ENCODE results near the gene CNIH2.

CNIH2 gene

DNA sequence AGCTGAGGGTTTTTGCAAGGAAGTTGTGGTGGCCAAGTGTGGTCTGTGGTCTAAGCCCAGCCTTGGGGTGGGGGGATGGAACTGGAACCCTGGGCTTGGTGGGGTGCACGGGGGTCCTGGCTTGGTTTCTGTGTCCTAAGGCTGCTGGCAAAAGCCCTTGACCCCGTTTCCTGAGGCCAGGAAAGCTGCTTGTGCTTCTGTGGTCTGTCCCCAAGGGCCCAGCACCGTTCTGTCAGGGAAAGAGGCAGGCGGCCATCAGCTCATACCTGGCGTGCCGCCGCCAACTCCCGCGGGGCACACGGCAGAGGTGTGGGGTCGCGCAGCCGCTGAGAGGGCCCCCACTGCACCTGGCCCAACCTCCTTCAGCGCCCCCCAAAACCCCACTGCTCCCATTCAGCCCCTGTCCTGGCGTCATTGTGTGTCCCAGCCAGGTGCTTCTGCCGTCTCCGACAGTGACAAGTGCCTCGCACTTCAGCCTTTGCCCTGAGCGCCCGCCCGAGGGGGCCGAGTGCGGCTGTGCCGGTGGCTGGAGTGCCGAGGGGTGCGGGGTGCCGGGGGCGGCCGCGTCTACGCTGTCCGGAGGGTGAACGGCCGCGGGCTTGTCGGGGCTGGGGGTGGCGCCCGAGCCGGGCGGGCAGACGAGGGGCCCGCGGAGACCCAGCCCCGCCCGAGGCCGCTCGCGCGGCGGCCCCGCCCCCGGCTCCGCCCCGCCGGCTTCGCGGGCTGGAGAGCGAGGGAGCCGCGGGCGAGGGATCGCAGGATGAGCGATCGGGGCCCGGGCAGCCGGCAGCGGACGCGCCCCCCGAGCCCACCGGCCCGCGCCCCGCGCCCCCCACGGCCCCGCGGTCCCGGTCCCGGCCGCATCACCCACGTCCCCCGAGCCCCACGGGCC, at the start of gene CNIH2:
Gene CNIH2, plus strand, starts transcription at position 705 of the 892 bp plus-strand sequence. CDS start 282 bp downstream, outside the sequence.
- Histone ChIP-seq H3K36me3 (ENCODE audit: control insufficient read depth, insufficient read depth, low read length) (peaks cover 24% of the 10 kb centered on the region), H3K27ac (ENCODE audit: low read depth, low read length) (peak within 1 kb of the TSS; percentile 16), H3K4me1 (ENCODE audit: control insufficient read depth, insufficient read depth, low read length) (peaks cover 2% of the 10 kb centered on the region), H3K9ac (ENCODE audit: low read length) (no peak within 1 kb of the TSS), H3K27me3 (ENCODE audit: control insufficient read depth, insufficient read depth, low read length) (no peaks in the 10 kb centered on the region), H3K4me3 (ENCODE audit: low read length) (peak within 1 kb of the TSS; percentile 41)

- H3K4me3 ChIP-seq (ENCODE audit: low read length), result no peak overlapping the region
- no peaks in the 10 kb centered on the region for H3K27me3 ChIP-seq (ENCODE audit: control insufficient read depth, insufficient read depth, low read length)
- H3K27ac ChIP-seq (ENCODE audit: low read depth, low read length), result no peak overlapping the region
- no peaks in the 10 kb centered on the region for H3K4me1 ChIP-seq (ENCODE audit: control insufficient read depth, insufficient read depth, low read length)
- H3K9ac ChIP-seq (ENCODE audit: low read length), result no peak overlapping the region
- H3K36me3 ChIP-seq (ENCODE audit: control insufficient read depth, insufficient read depth, low read length), result peaks cover 17% of the 10 kb centered on the region
Measured at GRCh38 chr11:66228521-66228920, 49.5 kb upstream of the CNIH2 start.

GRCh38 chr11:66230156-66230555, 47.8 kb upstream of the CNIH2 start:
- Histone ChIP-seq H3K27ac (ENCODE audit: low read depth, low read length) (no peak overlapping the region), H3K9ac (ENCODE audit: low read length) (no peak overlapping the region), H3K4me1 (ENCODE audit: control insufficient read depth, insufficient read depth, low read length) (no peaks in the 10 kb centered on the region), H3K27me3 (ENCODE audit: control insufficient read depth, insufficient read depth, low read length) (no peaks in the 10 kb centered on the region), H3K36me3 (ENCODE audit: control insufficient read depth, insufficient read depth, low read length) (peaks cover 22% of the 10 kb centered on the region), H3K4me3 (ENCODE audit: low read length) (no peak overlapping the region)

DNA sequence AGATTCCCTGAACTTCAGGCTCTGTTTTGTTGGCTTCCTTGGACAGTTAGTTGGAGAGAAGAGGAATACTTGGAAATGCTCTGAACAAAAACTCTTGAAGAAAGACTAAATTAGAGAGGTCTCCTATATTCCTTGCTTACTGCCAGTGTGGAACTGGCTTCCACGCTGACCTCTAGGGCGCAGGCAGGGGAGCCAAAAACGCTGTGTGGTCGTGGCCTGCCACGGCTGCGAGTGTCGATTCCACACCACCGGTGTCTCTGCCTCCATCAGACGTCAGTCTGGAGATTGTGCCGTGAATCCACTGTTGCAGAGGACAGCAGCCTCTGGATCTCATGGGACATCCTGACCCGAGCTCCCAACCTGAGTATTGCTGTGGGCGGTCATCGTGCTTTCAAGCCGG, 47.0 kb upstream of the CNIH2 start:
- Histone ChIP-seq H3K27me3 (ENCODE audit: control insufficient read depth, insufficient read depth, low read length) (no peaks in the 10 kb centered on the region), H3K36me3 (ENCODE audit: control insufficient read depth, insufficient read depth, low read length) (peaks cover 30% of the 10 kb centered on the region), H3K27ac (ENCODE audit: low read depth, low read length) (no peak overlapping the region), H3K9ac (ENCODE audit: low read length) (no peak overlapping the region), H3K4me3 (ENCODE audit: low read length) (no peak overlapping the region), H3K4me1 (ENCODE audit: control insufficient read depth, insufficient read depth, low read length) (no peaks in the 10 kb centered on the region)

GRCh38 chr11:66231561-66231960, 46.4 kb upstream of the CNIH2 start:
- Histone ChIP-seq H3K27me3 (ENCODE audit: control insufficient read depth, insufficient read depth, low read length) (no peaks in the 10 kb centered on the region), H3K4me1 (ENCODE audit: control insufficient read depth, insufficient read depth, low read length) (no peaks in the 10 kb centered on the region), H3K36me3 (ENCODE audit: control insufficient read depth, insufficient read depth, low read length) (peaks cover 30% of the 10 kb centered on the region), H3K4me3 (ENCODE audit: low read length) (no peak overlapping the region), H3K27ac (ENCODE audit: low read depth, low read length) (no peak overlapping the region), H3K9ac (ENCODE audit: low read length) (no peak overlapping the region)

GRCh38 chr11:66232769-66233168, 45.2 kb upstream of the CNIH2 start:
- Histone ChIP-seq H3K4me1 (ENCODE audit: control insufficient read depth, insufficient read depth, low read length) (no peaks in the 10 kb centered on the region), H3K9ac (ENCODE audit: low read length) (no peak overlapping the region), H3K36me3 (ENCODE audit: control insufficient read depth, insufficient read depth, low read length) (peaks cover 30% of the 10 kb centered on the region), H3K27ac (ENCODE audit: low read depth, low read length) (no peak overlapping the region), H3K27me3 (ENCODE audit: control insufficient read depth, insufficient read depth, low read length) (no peaks in the 10 kb centered on the region), H3K4me3 (ENCODE audit: low read length) (no peak overlapping the region)

DNA sequence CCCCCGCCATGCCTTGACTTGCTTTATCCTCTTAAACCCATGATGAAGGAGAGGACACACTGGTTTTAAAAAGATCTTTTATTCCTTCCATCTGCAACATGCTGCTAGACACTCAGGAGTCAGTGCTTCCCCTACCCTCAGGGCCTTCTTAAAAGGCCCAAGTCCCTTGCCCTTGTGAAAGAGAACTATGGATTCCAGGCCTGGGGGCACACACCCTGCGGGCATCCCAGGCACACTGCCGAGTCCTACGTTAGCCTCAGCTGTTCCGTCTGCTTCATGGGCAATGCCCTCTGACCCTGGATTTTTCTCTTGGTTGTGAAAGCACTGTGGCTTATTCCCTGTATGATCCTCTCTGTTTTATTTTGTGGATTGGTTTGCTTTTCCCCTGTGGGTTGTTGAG, 44.7 kb upstream of the CNIH2 start:
- H3K4me1 ChIP-seq (ENCODE audit: control insufficient read depth, insufficient read depth, low read length), result no peaks in the 10 kb centered on the region
- no peak overlapping the region for H3K4me3 ChIP-seq (ENCODE audit: low read length)
- no peak overlapping the region for H3K27ac ChIP-seq (ENCODE audit: low read depth, low read length)
- peaks cover 30% of the 10 kb centered on the region for H3K36me3 ChIP-seq (ENCODE audit: control insufficient read depth, insufficient read depth, low read length)
- H3K9ac ChIP-seq (ENCODE audit: low read length), result no peak overlapping the region
- no peaks in the 10 kb centered on the region for H3K27me3 ChIP-seq (ENCODE audit: control insufficient read depth, insufficient read depth, low read length)

DNA sequence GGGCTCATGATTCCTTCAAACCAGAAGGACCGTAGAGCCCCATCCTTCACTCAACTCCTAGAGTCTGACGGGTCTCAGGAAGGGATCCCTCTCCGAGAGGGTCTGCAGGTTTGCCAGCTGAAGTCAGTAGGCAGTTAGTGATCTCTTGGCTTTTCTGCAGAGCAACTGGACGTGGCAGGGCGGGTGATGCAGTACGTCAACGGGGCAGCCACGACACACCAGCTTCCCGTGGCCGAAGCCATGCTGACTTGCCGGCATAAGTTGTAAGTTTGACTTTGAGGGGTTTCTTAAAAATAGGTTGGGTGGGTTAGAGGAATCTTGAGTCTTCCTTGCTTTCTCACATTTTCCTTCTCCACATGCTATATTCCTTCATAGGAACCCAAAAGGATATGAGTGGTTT, 42.8 kb upstream of the CNIH2 start:
- H3K27ac ChIP-seq (ENCODE audit: low read depth, low read length), result no peak overlapping the region
- H3K36me3 ChIP-seq (ENCODE audit: control insufficient read depth, insufficient read depth, low read length), result peaks cover 30% of the 10 kb centered on the region
- no peak overlapping the region for H3K4me3 ChIP-seq (ENCODE audit: low read length)
- no peaks in the 10 kb centered on the region for H3K4me1 ChIP-seq (ENCODE audit: control insufficient read depth, insufficient read depth, low read length)
- H3K27me3 ChIP-seq (ENCODE audit: control insufficient read depth, insufficient read depth, low read length), result no peaks in the 10 kb centered on the region
- no peak overlapping the region for H3K9ac ChIP-seq (ENCODE audit: low read length)

- H3K4me1 ChIP-seq (ENCODE audit: control insufficient read depth, insufficient read depth, low read length), result no peaks in the 10 kb centered on the region
- H3K9ac ChIP-seq (ENCODE audit: low read length), result no peak overlapping the region
- no peak overlapping the region for H3K4me3 ChIP-seq (ENCODE audit: low read length)
- H3K36me3 ChIP-seq (ENCODE audit: control insufficient read depth, insufficient read depth, low read length), result peaks cover 16% of the 10 kb centered on the region
- H3K27ac ChIP-seq (ENCODE audit: low read depth, low read length), result no peak overlapping the region
- H3K27me3 ChIP-seq (ENCODE audit: control insufficient read depth, insufficient read depth, low read length), result no peaks in the 10 kb centered on the region
Measured at GRCh38 chr11:66237867-66238266, 40.1 kb upstream of the CNIH2 start.

GRCh38 chr11:66238786-66239413, 39.1 kb upstream of the CNIH2 start:
- no peak overlapping the region for H3K27ac ChIP-seq (ENCODE audit: low read depth, low read length)
- H3K36me3 ChIP-seq (ENCODE audit: control insufficient read depth, insufficient read depth, low read length), result peaks cover 17% of the 10 kb centered on the region
- no peaks in the 10 kb centered on the region for H3K4me1 ChIP-seq (ENCODE audit: control insufficient read depth, insufficient read depth, low read length)
- no peak overlapping the region for H3K9ac ChIP-seq (ENCODE audit: low read length)
- no peaks in the 10 kb centered on the region for H3K27me3 ChIP-seq (ENCODE audit: control insufficient read depth, insufficient read depth, low read length)
- no peak overlapping the region for H3K4me3 ChIP-seq (ENCODE audit: low read length)

DNA sequence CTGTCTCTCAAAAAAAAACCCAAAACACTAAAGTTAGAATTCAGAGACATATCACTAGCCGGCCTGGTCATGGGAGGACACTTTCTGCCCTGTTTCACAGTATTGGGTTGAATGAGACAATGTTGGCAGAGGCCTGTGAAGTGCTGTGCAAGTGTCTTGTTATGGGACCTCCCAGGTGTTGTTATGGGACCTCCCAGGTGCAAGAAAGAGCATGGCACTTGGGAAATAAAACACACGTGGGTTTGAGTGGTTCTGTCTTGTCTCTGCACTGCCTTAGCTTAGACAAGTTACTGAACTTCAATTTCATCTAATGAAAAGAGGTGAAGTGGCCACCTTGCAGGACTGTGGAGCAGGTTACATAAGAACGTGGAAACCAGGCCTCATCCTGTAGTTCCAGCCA, 38.5 kb upstream of the CNIH2 start:
- Histone ChIP-seq H3K27me3 (ENCODE audit: control insufficient read depth, insufficient read depth, low read length) (no peaks in the 10 kb centered on the region), H3K4me1 (ENCODE audit: control insufficient read depth, insufficient read depth, low read length) (no peaks in the 10 kb centered on the region), H3K36me3 (ENCODE audit: control insufficient read depth, insufficient read depth, low read length) (peaks cover 14% of the 10 kb centered on the region), H3K4me3 (ENCODE audit: low read length) (no peak overlapping the region), H3K27ac (ENCODE audit: low read depth, low read length) (no peak overlapping the region), H3K9ac (ENCODE audit: low read length) (no peak overlapping the region)

- Histone ChIP-seq H3K9ac (ENCODE audit: low read length) (no peak overlapping the region), H3K36me3 (ENCODE audit: control insufficient read depth, insufficient read depth, low read length) (peaks cover 10% of the 10 kb centered on the region), H3K27ac (ENCODE audit: low read depth, low read length) (no peak overlapping the region), H3K4me1 (ENCODE audit: control insufficient read depth, insufficient read depth, low read length) (no peaks in the 10 kb centered on the region), H3K27me3 (ENCODE audit: control insufficient read depth, insufficient read depth, low read length) (no peaks in the 10 kb centered on the region), H3K4me3 (ENCODE audit: low read length) (no peak overlapping the region)
Measured at GRCh38 chr11:66239998-66240780, 37.8 kb upstream of the CNIH2 start.

Data from rectal smooth muscle tissue (tissue), 1 donor.